Astrocyte of the cerebellum (primary cell): ENCODE measurements around the gene CCNI.
"Not testable (repeated sequence)": the region's sequence is repeated elsewhere in the genome, so short reads cannot be mapped to it uniquely, and the experiment has no call there.

Experiments used
- DNase-seq: peaks from one replicate; pipeline ENCODE4 v3.0.0-alpha.2; 2011; ENCODE audit warnings: low read depth
- H3K4me3 ChIP-seq: 2 replicates; pipeline ENCODE4 v1.5.1; 2011; ENCODE audit warnings: mild to moderate bottlenecking, low read depth, low read length, moderate library complexity
- in situ Hi-C: cut with HindIII; loops from 2 replicates; pipeline ENCODE4 v1.10.0; 2017; ENCODE audit warnings: low sequenced_read_pairs
- TF ChIP-seq, protein P1 (sequence below): IDR thresholded peaks from 2 replicates; pipeline ENCODE4 v1.5.1; 2012; ENCODE audit warnings: low read length, low read depth, moderate library complexity, mild to moderate bottlenecking; ENCODE audit errors: missing control alignments

The CCNI gene

DNA sequence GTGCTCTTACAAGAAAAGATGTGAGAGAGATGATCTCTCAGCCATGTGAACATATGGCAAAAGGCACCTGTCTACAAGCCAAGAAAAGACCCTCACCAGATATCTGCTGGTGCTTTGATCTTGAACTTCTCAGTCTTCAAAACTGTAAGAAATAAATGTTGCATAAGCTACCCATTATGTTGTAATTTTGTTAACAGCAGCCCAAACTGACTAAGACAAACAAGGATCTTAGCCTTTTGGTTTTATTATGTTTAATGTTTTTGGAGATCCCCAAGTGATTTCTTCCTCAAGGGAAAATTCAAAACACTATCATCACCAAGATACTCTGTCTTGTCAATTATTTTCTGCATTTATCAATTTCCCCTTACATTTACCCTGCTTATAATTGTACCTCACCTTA, 21.8 kb upstream of the CCNI start:
- no peak for DNase-seq
- TF ChIP-seq, protein P1, sequence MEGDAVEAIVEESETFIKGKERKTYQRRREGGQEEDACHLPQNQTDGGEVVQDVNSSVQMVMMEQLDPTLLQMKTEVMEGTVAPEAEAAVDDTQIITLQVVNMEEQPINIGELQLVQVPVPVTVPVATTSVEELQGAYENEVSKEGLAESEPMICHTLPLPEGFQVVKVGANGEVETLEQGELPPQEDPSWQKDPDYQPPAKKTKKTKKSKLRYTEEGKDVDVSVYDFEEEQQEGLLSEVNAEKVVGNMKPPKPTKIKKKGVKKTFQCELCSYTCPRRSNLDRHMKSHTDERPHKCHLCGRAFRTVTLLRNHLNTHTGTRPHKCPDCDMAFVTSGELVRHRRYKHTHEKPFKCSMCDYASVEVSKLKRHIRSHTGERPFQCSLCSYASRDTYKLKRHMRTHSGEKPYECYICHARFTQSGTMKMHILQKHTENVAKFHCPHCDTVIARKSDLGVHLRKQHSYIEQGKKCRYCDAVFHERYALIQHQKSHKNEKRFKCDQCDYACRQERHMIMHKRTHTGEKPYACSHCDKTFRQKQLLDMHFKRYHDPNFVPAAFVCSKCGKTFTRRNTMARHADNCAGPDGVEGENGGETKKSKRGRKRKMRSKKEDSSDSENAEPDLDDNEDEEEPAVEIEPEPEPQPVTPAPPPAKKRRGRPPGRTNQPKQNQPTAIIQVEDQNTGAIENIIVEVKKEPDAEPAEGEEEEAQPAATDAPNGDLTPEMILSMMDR, result no peak
- no peak overlapping the region for H3K4me3 ChIP-seq
- in situ Hi-C loops, result no loop called here

DNA sequence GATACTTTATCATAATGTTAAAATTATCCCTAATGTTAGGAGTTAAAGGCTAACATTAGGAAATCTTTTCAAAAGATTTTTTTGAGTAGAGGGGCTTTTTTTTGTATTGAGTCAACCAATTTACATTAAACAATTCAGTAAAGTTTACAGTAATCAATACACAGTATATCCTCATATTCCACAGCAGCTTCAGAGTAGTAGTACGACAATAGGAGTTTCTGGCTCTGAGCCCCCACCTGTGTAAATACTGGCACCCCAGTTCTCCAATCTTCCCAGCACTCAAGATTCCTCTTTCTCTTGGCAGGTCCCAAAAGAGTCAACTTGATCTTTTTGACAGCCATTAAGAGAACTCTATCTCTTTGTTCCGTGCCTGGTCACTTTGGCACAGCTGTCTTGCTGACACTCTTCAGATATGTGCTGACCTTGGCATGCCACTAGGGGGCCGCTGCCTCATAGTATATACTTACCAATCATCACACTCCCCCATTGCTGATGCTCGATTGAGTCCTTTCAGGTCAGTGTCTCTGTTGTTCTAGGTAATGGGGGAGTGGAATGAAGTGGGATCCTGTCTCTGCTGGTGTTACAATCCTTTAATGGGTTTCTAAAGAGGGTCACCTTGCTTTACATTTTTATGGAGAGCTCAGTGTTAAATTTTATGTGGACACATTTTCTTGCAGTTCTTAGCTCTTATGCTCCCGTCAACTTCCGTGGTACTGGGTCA, 19.5 kb upstream of the CCNI start:
- no peak overlapping the region for H3K4me3 ChIP-seq
- in situ Hi-C loops, result no loop called here
- TF ChIP-seq, protein P1, result peak; percentile 92

DNA sequence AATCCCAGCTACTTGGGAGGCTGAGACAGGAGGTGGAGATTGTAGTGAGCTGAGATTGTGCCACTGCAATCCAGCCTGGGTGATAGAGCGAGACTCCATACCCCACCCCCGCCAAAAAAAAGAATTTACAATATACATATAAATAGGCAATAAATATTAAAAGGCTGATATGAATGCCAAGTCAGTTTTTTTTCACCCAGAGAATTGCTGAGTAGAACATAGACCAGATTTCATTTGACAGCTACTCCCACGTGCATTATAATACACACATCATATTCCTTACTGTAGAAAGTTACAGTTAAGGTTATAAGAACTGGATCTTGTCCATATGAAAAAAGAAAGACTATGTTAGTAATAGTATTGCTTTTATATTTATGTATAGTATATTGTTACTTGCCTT, 18.7 kb upstream of the CCNI start:
- no peak overlapping the region for H3K4me3 ChIP-seq
- TF ChIP-seq, protein P1, result no peak
- in situ Hi-C loops, result no loop called here
- no peak for DNase-seq

More for the DNA sequence above, 19.5 kb upstream of the CCNI start:
- DNase-seq, result no peak

DNA sequence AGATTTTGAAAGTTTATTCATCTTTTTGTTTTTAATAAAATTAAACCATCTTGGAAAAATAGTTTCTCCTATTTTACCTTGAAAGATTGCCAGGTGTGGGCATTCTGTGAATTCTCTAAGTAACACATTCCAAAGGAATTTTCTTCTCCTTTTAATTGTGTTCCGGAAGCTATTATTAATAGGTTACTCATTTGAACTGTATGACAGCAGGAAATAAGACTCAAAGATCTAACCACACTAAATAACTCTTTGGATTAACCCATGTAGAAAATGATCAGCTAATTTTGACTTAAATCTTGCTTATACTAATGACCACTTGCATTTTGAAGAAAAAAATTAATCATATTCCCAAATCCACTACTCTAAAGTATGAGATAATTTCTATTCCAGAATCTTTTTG, 17.6 kb upstream of the CCNI start:
- no peak overlapping the region for H3K4me3 ChIP-seq
- in situ Hi-C loops, result no loop called here
- TF ChIP-seq, protein P1, result no peak
- no peak for DNase-seq

DNA sequence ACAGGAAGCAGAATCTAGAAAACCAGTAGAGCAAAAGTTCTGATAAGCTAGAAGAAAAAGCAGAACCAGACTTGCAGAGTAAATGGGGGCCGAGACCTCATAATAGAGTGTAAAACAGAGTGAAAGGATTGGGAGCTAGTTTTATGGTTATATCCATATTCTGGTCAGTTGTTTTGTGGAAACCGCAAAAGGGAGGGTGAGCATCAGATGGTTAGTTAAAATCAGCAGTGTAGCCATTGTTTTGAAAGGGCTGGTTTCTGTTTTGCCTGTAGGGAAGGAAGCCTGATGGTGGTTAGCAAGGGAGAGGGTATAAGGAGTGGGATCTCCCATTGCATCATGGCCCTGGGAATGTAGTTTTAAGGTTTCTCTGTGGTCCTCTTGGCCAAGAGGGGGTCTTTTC, 17.2 kb upstream of the CCNI start:
- H3K4me3 ChIP-seq, result no peak overlapping the region
- in situ Hi-C loops, result no loop called here
- no peak for DNase-seq
- TF ChIP-seq, protein P1, result no peak

DNA sequence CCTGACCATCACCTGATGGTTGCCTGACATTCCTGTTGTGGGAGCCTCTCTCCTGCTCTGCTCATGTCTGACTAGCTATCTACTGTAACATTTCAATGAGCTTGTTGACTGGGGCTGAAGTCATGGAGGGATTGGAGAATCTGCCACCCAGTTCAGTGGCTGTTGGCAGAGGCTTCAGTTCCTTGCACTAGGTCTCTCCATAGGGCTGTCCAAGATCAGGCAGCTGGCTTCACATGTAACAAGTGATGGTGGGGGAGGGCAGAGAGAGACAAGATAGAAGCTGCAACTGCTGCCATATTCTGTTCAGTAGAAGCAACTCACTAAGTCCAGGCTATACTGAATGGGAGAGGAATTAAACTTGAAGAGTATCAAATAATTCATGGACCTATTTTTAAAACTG, 14.1 kb upstream of the CCNI start:
- TF ChIP-seq, protein P1, result no peak
- no peak overlapping the region for H3K4me3 ChIP-seq
- in situ Hi-C loops, result no loop called here
- no peak for DNase-seq

DNA sequence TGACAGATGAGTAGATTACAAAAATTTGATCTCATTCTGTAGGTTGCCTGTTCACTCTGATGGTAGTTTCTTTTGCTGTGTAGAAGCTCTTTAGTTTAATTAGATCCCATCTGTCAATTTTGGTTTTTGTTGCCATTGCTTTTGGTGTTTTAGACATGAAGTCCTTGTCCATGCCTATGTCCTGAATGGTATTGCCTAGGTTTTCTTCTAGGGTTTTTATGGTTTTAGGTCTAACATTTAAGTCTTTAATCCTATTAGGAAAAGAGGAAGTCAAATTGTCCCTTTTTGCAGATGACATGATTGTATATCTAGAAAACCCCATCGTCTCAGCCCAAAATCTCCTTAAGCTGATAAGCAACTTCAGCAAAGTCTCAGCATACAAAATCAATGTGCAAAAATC, 11.2 kb upstream of the CCNI start:
- H3K4me3 ChIP-seq, DNase-seq, in situ Hi-C loops: not testable (repeated sequence)
